Brain microvascular endothelial cell (primary cell): Measurements from ENCODE around the gene MED9.

Source experiments
- DNase-seq: peaks from one replicate; pipeline ENCODE4 v3.0.0-alpha.2; 2020
- H3K27ac ChIP-seq: fragments of 250-450 bp; sonication (Bioruptor Pico); 2 replicates; pipeline ENCODE4 v1.5.1; 2020; ENCODE audit warnings: mild to moderate bottlenecking, moderate library complexity
- H3K27me3 ChIP-seq: fragments of 250-450 bp; sonication (Bioruptor Pico); replicated peaks from 2 replicates; pipeline ENCODE4 v1.5.1; 2020; ENCODE audit warnings: mild to moderate bottlenecking
- H3K36me3 ChIP-seq: fragments of 250-450 bp; sonication (Bioruptor Pico); replicated peaks from 2 replicates; pipeline ENCODE4 v1.5.1; 2020; ENCODE audit warnings: mild to moderate bottlenecking
- H3K4me3 ChIP-seq: 2 replicates; pipeline ENCODE4 v1.5.1; 2011; ENCODE audit warnings: low read depth, mild to moderate bottlenecking, control low read depth, low read length, moderate library complexity
- in situ Hi-C: cut with HindIII; loops from 2 replicates; pipeline ENCODE4 v1.10.0; 2017; ENCODE audit warnings: low sequenced_read_pairs, low pct_ligation_motif_present
- TF ChIP-seq, protein P1 (sequence below): IDR thresholded peaks from 2 replicates; pipeline ENCODE4 v1.5.1; 2011; ENCODE audit warnings: low read depth, mild to moderate bottlenecking, moderate library complexity, low read length, control low read depth, inconsistent platforms; ENCODE audit errors: missing control alignments

The MED9 gene

DNA sequence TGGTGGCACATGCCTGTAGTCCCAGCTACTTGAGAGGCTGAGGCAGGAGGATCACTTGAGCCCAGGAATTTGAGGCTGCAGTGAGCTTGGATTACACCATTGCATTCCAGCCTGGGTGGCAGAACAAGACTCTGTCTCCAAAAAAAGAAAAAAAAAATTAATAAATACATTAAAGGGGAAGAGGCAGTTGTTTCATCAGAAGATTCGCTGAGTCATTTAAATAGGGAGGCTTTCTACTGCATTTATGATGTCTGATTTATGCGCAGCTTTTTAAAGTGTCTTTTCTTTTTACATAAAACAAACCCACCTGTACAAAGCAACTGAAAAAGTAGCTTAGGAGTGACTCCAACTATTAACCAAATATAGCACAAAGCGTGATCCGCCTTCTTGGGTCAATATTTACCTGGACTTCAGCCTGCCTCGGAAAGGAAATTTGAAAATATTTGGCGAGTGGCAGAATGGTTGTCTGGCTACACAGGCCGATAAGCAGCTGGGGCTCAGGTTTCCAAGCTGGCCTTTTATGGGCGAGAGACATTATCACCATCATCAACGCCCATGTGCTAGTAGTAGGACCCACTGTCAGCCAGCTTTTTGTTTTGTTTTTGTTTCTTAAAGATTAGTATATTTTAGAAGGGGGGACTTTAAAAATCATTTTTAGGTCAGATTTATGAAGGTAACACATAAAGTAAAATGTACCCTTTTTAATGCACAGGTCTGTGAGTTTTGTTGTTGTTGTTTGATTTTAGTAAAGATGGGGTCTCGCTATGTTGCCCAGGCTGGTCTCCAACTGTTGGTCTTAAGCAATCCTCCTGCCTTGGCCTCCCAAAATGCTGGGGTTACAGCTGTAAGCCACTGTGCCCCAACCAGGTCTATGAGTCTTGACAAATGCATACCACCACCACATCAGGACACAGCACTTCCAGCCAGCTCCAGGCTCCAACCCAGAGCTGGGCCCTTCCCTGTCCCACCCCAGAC is 61.9 kb downstream of the MED9 start:
- Histone ChIP-seq H3K27ac (no peak overlapping the region), H3K4me3 (no peak overlapping the region), H3K36me3 (no peaks in the 10 kb centered on the region), H3K27me3 (no peaks in the 10 kb centered on the region)
- in situ Hi-C loops = no loop called here
- DNase-seq = no peak
- TF ChIP-seq, protein P1, sequence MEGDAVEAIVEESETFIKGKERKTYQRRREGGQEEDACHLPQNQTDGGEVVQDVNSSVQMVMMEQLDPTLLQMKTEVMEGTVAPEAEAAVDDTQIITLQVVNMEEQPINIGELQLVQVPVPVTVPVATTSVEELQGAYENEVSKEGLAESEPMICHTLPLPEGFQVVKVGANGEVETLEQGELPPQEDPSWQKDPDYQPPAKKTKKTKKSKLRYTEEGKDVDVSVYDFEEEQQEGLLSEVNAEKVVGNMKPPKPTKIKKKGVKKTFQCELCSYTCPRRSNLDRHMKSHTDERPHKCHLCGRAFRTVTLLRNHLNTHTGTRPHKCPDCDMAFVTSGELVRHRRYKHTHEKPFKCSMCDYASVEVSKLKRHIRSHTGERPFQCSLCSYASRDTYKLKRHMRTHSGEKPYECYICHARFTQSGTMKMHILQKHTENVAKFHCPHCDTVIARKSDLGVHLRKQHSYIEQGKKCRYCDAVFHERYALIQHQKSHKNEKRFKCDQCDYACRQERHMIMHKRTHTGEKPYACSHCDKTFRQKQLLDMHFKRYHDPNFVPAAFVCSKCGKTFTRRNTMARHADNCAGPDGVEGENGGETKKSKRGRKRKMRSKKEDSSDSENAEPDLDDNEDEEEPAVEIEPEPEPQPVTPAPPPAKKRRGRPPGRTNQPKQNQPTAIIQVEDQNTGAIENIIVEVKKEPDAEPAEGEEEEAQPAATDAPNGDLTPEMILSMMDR = no peak

DNA sequence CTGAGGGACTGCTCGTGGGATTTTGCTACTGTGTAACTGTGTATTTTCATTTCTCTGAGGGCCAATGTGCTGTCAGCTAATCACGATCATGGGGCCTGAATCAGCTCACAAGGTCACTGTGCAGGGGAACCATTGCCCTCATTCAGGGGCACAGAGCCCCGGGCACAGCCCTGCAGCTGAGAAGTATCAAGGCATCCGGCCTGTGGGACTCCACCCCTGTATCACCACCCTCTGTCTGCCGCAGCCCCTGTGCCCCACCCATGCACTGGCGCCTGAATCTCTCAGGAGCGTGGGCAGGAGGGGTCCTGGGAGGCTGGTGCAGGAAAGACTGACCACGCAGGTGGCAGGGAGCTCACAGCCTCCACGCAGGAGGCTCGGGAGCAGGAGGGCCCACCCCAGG is 62.8 kb downstream of the MED9 start:
- Histone ChIP-seq H3K36me3 (no peaks in the 10 kb centered on the region), H3K4me3 (no peak overlapping the region), H3K27ac (no peak overlapping the region), H3K27me3 (no peaks in the 10 kb centered on the region)
- in situ Hi-C loops = no loop called here
- no peak for DNase-seq
- TF ChIP-seq, protein P1 = no peak

DNA sequence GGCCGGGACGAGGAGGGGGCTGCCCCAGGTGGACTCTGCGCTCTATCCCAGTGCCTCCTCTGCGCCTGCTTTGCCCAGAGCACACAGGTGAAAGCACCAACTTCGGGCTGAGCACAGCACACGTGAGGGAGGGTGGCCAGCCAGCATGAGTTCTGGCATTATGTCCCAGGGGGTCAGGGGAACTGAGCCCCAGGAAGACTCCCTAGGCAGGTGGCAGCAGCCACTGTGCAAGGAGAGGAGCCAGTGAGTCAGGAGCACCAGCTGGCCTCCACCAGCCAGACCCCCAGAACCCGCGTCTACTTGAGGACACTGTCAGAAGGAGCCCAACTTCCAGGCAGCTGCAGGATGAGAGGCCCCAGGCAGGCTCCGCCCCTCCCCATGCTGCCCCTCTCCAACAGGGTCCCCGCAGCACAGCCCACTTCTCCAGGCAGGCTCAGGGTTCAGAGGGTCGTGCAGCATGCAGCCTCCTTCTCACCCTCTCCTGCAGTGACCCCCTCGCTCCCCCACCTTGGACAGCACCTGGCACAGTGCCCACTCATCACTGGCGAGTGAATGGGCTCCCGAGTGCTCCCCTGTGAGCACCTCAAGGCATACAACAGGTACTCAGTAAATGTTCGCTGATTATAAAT is 63.6 kb downstream of the MED9 start:
- in situ Hi-C loops = no loop called here
- Histone ChIP-seq H3K36me3 (no peaks in the 10 kb centered on the region), H3K4me3 (no peak overlapping the region), H3K27ac (no peak overlapping the region), H3K27me3 (no peaks in the 10 kb centered on the region)
- DNase-seq = no peak
- TF ChIP-seq, protein P1 = no peak

DNA sequence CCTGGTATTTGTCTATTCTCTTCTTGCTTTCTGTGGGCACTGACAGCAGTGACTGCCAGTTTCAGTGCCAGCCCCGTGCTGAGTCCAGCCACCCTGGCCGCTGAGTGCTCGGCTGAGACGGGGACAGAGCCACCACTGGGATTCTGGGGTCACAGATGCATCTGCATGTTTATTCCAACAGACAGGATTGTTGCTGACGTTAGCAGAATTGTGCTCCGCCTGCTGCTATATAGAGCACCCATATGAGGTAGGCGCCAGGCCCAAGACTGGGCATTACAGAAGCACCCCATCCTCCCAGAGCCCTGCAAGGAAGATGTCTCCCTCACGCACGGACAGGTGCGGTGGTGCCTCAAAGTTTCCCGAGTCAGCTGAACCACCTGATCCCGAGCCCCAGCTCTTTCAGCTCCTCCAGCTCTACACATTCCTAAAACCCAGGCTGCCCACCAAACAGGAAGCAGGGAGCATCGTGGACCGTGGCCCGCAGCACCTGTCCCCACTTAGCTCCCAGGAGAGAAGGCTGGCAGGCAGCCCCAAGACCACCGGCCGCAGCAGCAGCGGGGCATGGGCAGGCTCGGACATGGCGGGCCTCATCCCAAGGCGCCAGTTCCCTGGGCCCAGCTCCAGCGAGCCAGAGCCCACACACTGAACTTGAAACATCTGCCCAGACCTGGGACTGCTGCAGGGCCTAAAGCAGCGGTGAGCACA is 64.3 kb downstream of the MED9 start:
- H3K27me3 ChIP-seq = no peaks in the 10 kb centered on the region

DNA sequence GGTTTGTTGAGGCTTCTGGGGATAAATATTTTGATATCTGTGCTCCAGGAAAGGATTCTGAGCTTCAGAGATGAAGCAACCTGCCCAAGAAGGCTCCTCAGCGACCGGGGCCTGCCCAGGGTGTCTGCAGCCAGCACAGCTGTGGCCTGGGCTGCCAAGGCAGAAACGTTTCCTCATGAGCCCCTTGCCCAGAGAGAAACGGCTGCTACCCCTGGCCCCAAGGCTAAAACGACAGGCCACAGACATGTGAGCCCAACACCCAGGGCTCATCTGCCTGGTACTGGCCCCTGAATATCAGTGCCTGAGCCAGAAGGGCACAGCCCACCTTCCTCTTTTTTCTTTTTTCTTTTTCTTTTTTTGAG is 64.8 kb downstream of the MED9 start:
- H3K27ac ChIP-seq = no peak overlapping the region
- H3K27me3 ChIP-seq = no peaks in the 10 kb centered on the region
- TF ChIP-seq, protein P1 = no peak
- no peak for DNase-seq
- no peak overlapping the region for H3K4me3 ChIP-seq
- H3K36me3 ChIP-seq = no peaks in the 10 kb centered on the region
- in situ Hi-C loops = no loop called here

More for the DNA sequence above, 64.3 kb downstream of the MED9 start:
- Histone ChIP-seq H3K36me3 (no peaks in the 10 kb centered on the region), H3K4me3 (no peak overlapping the region), H3K27ac (no peak overlapping the region)
- in situ Hi-C loops = no loop called here
- no peak for DNase-seq
- TF ChIP-seq, protein P1 = no peak
